ENCODE measurements around the gene CFAP61.
"Not testable (repeated sequence)": the region's sequence is repeated elsewhere in the genome, so short reads cannot be mapped to it uniquely, and the experiment has no call there.

Gene CFAP61

GRCh38 chr20:20092827-20093226 is 40.5 kb downstream of the CFAP61 start:
- no peak for DNase-seq

- DNase-seq = no peak
Measured at GRCh38 chr20:20094410-20094809, 42.1 kb downstream of the CFAP61 start.

GRCh38 chr20:20095114-20095872 is 43.0 kb downstream of the CFAP61 start:
- no peak for DNase-seq

- DNase-seq = no peak
Measured at GRCh38 chr20:20096421-20096820, 44.1 kb downstream of the CFAP61 start.

GRCh38 chr20:20100881-20101280 is 48.5 kb downstream of the CFAP61 start:
- no peak for DNase-seq

GRCh38 chr20:20102163-20102562 is 49.8 kb downstream of the CFAP61 start:
- no peak for DNase-seq

- DNase-seq = no peak
Measured at GRCh38 chr20:20102716-20103258, 50.5 kb downstream of the CFAP61 start.

GRCh38 chr20:20103486-20103885 is 51.2 kb downstream of the CFAP61 start:
- DNase-seq = no peak

- DNase-seq = not testable (repeated sequence)
Measured at GRCh38 chr20:20123187-20123586, 70.9 kb downstream of the CFAP61 start.

- no peak for DNase-seq
Measured at GRCh38 chr20:20130399-20130798, 78.1 kb downstream of the CFAP61 start.

- no peak for DNase-seq
Measured at GRCh38 chr20:20134941-20135575, 82.7 kb downstream of the CFAP61 start.

- no peak for DNase-seq
Measured at GRCh38 chr20:20136313-20136712, 84.0 kb downstream of the CFAP61 start.

- no peak for DNase-seq
Measured at GRCh38 chr20:20137851-20138250, 85.5 kb downstream of the CFAP61 start.

- DNase-seq = no peak
Measured at GRCh38 chr20:20138301-20139064, 86.2 kb downstream of the CFAP61 start.

GRCh38 chr20:20139403-20139802 is 87.1 kb downstream of the CFAP61 start:
- no peak for DNase-seq

- no peak for DNase-seq
Measured at GRCh38 chr20:20143165-20143564, 90.8 kb downstream of the CFAP61 start.

GRCh38 chr20:20143646-20144045 is 91.3 kb downstream of the CFAP61 start:
- DNase-seq = no peak

- no peak for DNase-seq
Measured at GRCh38 chr20:20148779-20149178, 96.4 kb downstream of the CFAP61 start.

GRCh38 chr20:20150241-20150640 is 97.9 kb downstream of the CFAP61 start:
- DNase-seq = no peak

GRCh38 chr20:20160520-20160919 is 108.2 kb downstream of the CFAP61 start:
- DNase-seq = no peak

GRCh38 chr20:20161611-20162010 is 109.3 kb downstream of the CFAP61 start:
- no peak for DNase-seq

- no peak for DNase-seq
Measured at GRCh38 chr20:20167698-20168097, 115.4 kb downstream of the CFAP61 start.

GRCh38 chr20:20173254-20173653 is 120.9 kb downstream of the CFAP61 start:
- no peak for DNase-seq

Data from stimulated activated CD4-positive, alpha-beta T cell treated with anti-CD3 and anti-CD28 coated beads, Interleukin-2, amount 100 ng/mL, for 24 hours (primary cell).